Mesothelial cell of epicardium (in vitro differentiated cells): ENCODE data around the gene DAZAP2. TPM values are rescaled to one million over a fixed set of nuclear protein-coding genes. Genes with fewer than 3 reads are reported as not detected.
A peak's percentile ranks its signal among the peaks of the same experiment; 100 is the strongest.

ENCODE experiments used
- DNase-seq, 2 experiments: peaks; one replicate each; pipeline ENCODE4 v3.0.0; 2021; ENCODE audit warnings: low spot score in 2 of 2; ENCODE audit not compliant: unreplicated experiment in 2 of 2
- H3K27ac Mint-ChIP-seq: 2 replicates; pipeline ENCODE4 v1.8.0; 2021; ENCODE audit warnings: mixed read lengths
- H3K27me3 Mint-ChIP-seq: 2 replicates; pipeline ENCODE4 v1.8.0; 2021; ENCODE audit warnings: low read depth, mixed read lengths
- H3K36me3 Mint-ChIP-seq: 2 replicates; pipeline ENCODE4 v1.8.0; 2021; ENCODE audit warnings: mixed read lengths
- H3K4me1 Mint-ChIP-seq: 2 replicates; pipeline ENCODE4 v1.8.0; 2021; ENCODE audit warnings: mixed read lengths
- H3K4me3 Mint-ChIP-seq: 2 replicates; pipeline ENCODE4 v1.8.0; 2021; ENCODE audit warnings: mild to moderate bottlenecking, moderate library complexity, mixed read lengths
- H3K9me3 Mint-ChIP-seq: 2 replicates; pipeline ENCODE4 v1.8.0; 2021; ENCODE audit warnings: mixed read lengths
- total RNA-seq: library from RNA; stranded (reverse); gene quantifications from 3 replicates; pipeline ENCODE4 v1.2.1, GENCODE V29; 2021
- TF ChIP-seq, protein P1 (sequence below): fragments of 200-600 bp; sonication (generic); IDR thresholded peaks from one replicate; pipeline ENCODE4 v1.5.0; 2021; ENCODE audit warnings: antibody characterized with exemption; ENCODE audit not compliant: unreplicated experiment

The DAZAP2 gene
- total RNA-seq, 1 donor from 2014 or later, result 101 TPM

DNA sequence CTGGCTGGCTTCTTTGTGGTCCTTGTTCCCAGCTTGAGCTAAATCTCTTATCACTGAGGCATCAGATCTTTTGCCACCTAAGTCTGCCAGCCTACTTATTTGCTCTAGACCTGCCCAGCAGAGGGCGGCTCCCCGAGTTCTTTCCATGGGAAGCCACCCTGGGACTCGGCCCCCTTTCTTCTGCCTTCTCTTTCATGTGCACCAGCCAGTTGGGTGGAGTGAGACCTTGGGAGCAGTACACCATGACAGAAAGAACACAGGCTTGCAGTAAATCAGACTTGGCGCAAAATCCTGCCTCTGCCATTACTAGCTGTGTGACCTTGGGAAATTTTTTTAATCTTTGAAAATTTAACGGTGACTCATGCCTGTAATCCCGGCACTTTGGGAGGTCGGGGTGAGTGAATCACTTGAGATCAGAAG, 24.1 kb downstream of the DAZAP2 start:
- TF ChIP-seq, protein P1, sequence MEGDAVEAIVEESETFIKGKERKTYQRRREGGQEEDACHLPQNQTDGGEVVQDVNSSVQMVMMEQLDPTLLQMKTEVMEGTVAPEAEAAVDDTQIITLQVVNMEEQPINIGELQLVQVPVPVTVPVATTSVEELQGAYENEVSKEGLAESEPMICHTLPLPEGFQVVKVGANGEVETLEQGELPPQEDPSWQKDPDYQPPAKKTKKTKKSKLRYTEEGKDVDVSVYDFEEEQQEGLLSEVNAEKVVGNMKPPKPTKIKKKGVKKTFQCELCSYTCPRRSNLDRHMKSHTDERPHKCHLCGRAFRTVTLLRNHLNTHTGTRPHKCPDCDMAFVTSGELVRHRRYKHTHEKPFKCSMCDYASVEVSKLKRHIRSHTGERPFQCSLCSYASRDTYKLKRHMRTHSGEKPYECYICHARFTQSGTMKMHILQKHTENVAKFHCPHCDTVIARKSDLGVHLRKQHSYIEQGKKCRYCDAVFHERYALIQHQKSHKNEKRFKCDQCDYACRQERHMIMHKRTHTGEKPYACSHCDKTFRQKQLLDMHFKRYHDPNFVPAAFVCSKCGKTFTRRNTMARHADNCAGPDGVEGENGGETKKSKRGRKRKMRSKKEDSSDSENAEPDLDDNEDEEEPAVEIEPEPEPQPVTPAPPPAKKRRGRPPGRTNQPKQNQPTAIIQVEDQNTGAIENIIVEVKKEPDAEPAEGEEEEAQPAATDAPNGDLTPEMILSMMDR, result no peak
- Mint-ChIP-seq H3K36me3 (peaks cover 7% of the 10 kb centered on the region), H3K9me3 (no peaks in the 10 kb centered on the region), H3K27me3 (no peaks in the 10 kb centered on the region), H3K27ac (no peak overlapping the region), H3K4me1 (peaks cover 8% of the 10 kb centered on the region), H3K4me3 (no peak overlapping the region)
- no peak for DNase-seq

- DNase-seq, result no peak
- TF ChIP-seq, protein P1, result no peak
- Mint-ChIP-seq H3K27ac (no peak overlapping the region), H3K9me3 (no peaks in the 10 kb centered on the region), H3K4me1 (peaks cover 14% of the 10 kb centered on the region), H3K36me3 (peaks cover 7% of the 10 kb centered on the region), H3K27me3 (no peaks in the 10 kb centered on the region), H3K4me3 (no peak overlapping the region)
These were observed 24.7 kb downstream of the DAZAP2 start for GRCh38 chr12:51263341-51263740.

- H3K36me3 Mint-ChIP-seq, result peaks cover 7% of the 10 kb centered on the region
- TF ChIP-seq, protein P1, result no peak
- H3K4me1 Mint-ChIP-seq, result peaks cover 20% of the 10 kb centered on the region
- DNase-seq, result no peak
- H3K27me3 Mint-ChIP-seq, result no peaks in the 10 kb centered on the region
- no peak overlapping the region for H3K4me3 Mint-ChIP-seq
- H3K27ac Mint-ChIP-seq, result peak overlapping the region; percentile 86
- H3K9me3 Mint-ChIP-seq, result no peaks in the 10 kb centered on the region
These were observed 25.7 kb downstream of the DAZAP2 start for GRCh38 chr12:51264297-51264696.

GRCh38 chr12:51265024-51265423, 26.4 kb downstream of the DAZAP2 start:
- H3K27ac Mint-ChIP-seq, result no peak overlapping the region
- H3K36me3 Mint-ChIP-seq, result peaks cover 7% of the 10 kb centered on the region
- no peak for DNase-seq
- no peaks in the 10 kb centered on the region for H3K9me3 Mint-ChIP-seq
- H3K27me3 Mint-ChIP-seq, result no peaks in the 10 kb centered on the region
- H3K4me1 Mint-ChIP-seq, result peaks cover 22% of the 10 kb centered on the region
- H3K4me3 Mint-ChIP-seq, result no peak overlapping the region
- TF ChIP-seq, protein P1, result no peak

DNA sequence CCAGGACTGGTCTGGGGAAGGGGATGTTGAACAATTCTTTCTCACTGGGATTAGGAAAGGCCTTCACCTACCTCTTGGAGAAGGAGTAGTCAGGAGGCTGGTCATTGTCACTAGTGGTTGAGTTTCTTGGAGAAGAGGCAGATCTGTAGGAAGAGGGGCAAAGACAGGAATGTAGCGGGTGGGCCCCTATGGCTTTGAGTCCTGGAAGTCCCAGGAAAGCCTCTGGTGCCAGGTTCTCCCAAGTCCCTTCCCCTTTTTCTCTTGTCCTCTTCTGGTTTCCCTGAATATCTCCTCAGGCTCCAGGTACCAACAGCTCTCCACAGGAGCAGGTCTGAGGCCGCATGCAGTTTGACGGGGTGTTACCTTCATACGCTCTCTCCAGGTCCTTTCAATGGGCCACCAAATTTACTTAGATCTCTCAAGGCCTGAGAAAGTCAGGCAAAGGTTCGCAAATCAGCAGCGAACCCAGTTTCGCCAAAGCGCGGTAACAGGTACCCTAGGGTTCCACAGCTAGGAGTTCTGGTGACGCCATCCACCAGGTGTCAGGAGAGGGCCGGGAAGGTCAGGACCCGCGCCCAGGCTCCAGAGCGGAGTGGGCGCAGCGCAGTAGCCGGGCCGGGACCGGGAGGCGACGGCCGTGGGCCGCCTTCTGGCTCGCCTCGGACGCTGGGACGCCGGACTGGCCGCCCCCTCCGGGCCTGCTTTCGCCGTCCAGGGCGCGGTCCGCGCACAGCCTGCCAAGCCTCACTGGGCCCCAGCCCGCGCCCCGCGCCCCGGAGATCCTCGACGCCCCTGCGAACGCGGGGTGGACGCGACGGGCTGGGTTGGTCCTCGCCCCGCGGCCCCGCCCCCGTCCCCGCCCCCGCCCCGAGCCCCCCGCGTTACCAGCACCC, 30.8 kb downstream of the DAZAP2 start:
- H3K9me3 Mint-ChIP-seq, result no peaks in the 10 kb centered on the region
- H3K27me3 Mint-ChIP-seq, result no peaks in the 10 kb centered on the region
- TF ChIP-seq, protein P1, result no peak
- H3K4me3 Mint-ChIP-seq, result peak overlapping the region; percentile 74
- H3K27ac Mint-ChIP-seq, result peak overlapping the region; percentile 88
- H3K4me1 Mint-ChIP-seq, result peaks cover 27% of the 10 kb centered on the region
- peaks cover 7% of the 10 kb centered on the region for H3K36me3 Mint-ChIP-seq
- DNase-seq, result peak in 1 of 2 experiments; percentile 47
